Measurements from ENCODE around the gene PON2.

Gene PON2

GRCh38 chr7:95376632-95377400 lies 58.0 kb downstream of the PON2 start:
- no peak for TF ChIP-seq CTCF (IDR thresholded peaks at IDR 0.05; ENCODE audit: extremely low read depth, insufficient read depth, missing control alignments)
- no peak for DNase-seq (ENCODE audit: low spot score)
- in situ Hi-C loops (cut with MboI; ENCODE audit: low pct_unique_long_range_greater_than_20kb, low sequenced_read_pairs, unreplicated experiment), result no loop called here

GRCh38 chr7:95375591-95376257 lies 59.1 kb downstream of the PON2 start:
- no peak for DNase-seq (ENCODE audit: low spot score)
- in situ Hi-C loops (cut with MboI; ENCODE audit: low pct_unique_long_range_greater_than_20kb, low sequenced_read_pairs, unreplicated experiment), result no loop called here
- TF ChIP-seq CTCF (IDR thresholded peaks at IDR 0.05; ENCODE audit: extremely low read depth, insufficient read depth, missing control alignments), result no peak

- TF ChIP-seq CTCF (IDR thresholded peaks at IDR 0.05; ENCODE audit: extremely low read depth, insufficient read depth, missing control alignments), result no peak
- in situ Hi-C loops (cut with MboI; ENCODE audit: low pct_unique_long_range_greater_than_20kb, low sequenced_read_pairs, unreplicated experiment), result no loop called here
- no peak for DNase-seq (ENCODE audit: low spot score)
These were observed 61.5 kb downstream of the PON2 start for GRCh38 chr7:95373323-95373722.

- no peak for TF ChIP-seq CTCF (IDR thresholded peaks at IDR 0.05; ENCODE audit: extremely low read depth, insufficient read depth, missing control alignments)
- in situ Hi-C loops (cut with MboI; ENCODE audit: low pct_unique_long_range_greater_than_20kb, low sequenced_read_pairs, unreplicated experiment), result no loop called here
- DNase-seq (ENCODE audit: low spot score), result no peak
These were observed 66.6 kb downstream of the PON2 start for GRCh38 chr7:95368235-95368634.

- no peak for TF ChIP-seq CTCF (IDR thresholded peaks at IDR 0.05; ENCODE audit: extremely low read depth, insufficient read depth, missing control alignments)
- no peak for DNase-seq (ENCODE audit: low spot score)
- in situ Hi-C loops (cut with MboI; ENCODE audit: low pct_unique_long_range_greater_than_20kb, low sequenced_read_pairs, unreplicated experiment), result no loop called here
These were observed 67.2 kb downstream of the PON2 start for GRCh38 chr7:95367606-95368005.

GRCh38 chr7:95365151-95365550 lies 69.7 kb downstream of the PON2 start:
- TF ChIP-seq CTCF (IDR thresholded peaks at IDR 0.05; ENCODE audit: extremely low read depth, insufficient read depth, missing control alignments), result no peak
- in situ Hi-C loops (cut with MboI; ENCODE audit: low pct_unique_long_range_greater_than_20kb, low sequenced_read_pairs, unreplicated experiment), result no loop called here
- no peak for DNase-seq (ENCODE audit: low spot score)
